Mononuclear cell (primary cell): ENCODE measurements around the gene PLAU. TPM values are rescaled to one million over a fixed set of nuclear protein-coding genes. Genes with fewer than 3 reads are reported as not detected.

Experiments used
- H3K27me3 ChIP-seq: 2 replicates; pipeline ENCODE4 v1.6.0; 2011; ENCODE audit warnings: low read length, control low read depth; ENCODE audit not compliant: insufficient read depth
- H3K4me1 ChIP-seq: 2 replicates; pipeline ENCODE4 v1.5.1; 2011; ENCODE audit warnings: mild to moderate bottlenecking, low read length, control low read depth; ENCODE audit not compliant: insufficient read depth
- H3K4me3 ChIP-seq: 2 replicates; pipeline ENCODE4 v1.5.1; 2011; ENCODE audit warnings: mild to moderate bottlenecking, low read length, moderate library complexity
- H3K9me3 ChIP-seq: 2 replicates; pipeline ENCODE4 v1.5.1; 2011; ENCODE audit warnings: low read depth, mild to moderate bottlenecking, control low read depth, low read length
- total RNA-seq: library from RNA; depleted of rRNA; stranded (reverse); fragments of >200 nt; gene quantifications from one replicate; pipeline ENCODE4 v1.2.3, GENCODE V29; 2012

The PLAU gene
- total RNA-seq, 1 donor: 9.7 TPM

- no peaks in the 10 kb centered on the region for H3K9me3 ChIP-seq
- H3K4me1 ChIP-seq: peaks cover 54% of the 10 kb centered on the region
- no peaks in the 10 kb centered on the region for H3K27me3 ChIP-seq
- peak overlapping the region; percentile 21 for H3K4me3 ChIP-seq
Measured at GRCh38 chr10:73873142-73873837, 37.6 kb upstream of the PLAU start.

- no peaks in the 10 kb centered on the region for H3K27me3 ChIP-seq
- H3K9me3 ChIP-seq: no peaks in the 10 kb centered on the region
- peaks cover 49% of the 10 kb centered on the region for H3K4me1 ChIP-seq
- H3K4me3 ChIP-seq: peak overlapping the region; percentile 42
Measured at GRCh38 chr10:73873838-73874215, 37.1 kb upstream of the PLAU start.

GRCh38 chr10:73874267-73875138 is 36.4 kb upstream of the PLAU start, which contains the start of gene CAMK2G:
Gene CAMK2G (minus strand): TSS chr10:73874555. CDS start chr10:73874461, 94 bp downstream.
- Histone ChIP-seq H3K4me3 (peak within 1 kb of the TSS; percentile 62), H3K4me1 (peaks cover 48% of the 10 kb centered on the region), H3K9me3 (no peaks in the 10 kb centered on the region), H3K27me3 (no peaks in the 10 kb centered on the region)

- Histone ChIP-seq H3K9me3 (no peaks in the 10 kb centered on the region), H3K4me1 (peaks cover 51% of the 10 kb centered on the region), H3K4me3 (peak overlapping the region; percentile 62), H3K27me3 (no peaks in the 10 kb centered on the region)
Measured at GRCh38 chr10:73875139-73875475, 35.8 kb upstream of the PLAU start.

- Histone ChIP-seq H3K4me3 (no peak overlapping the region), H3K27me3 (no peaks in the 10 kb centered on the region), H3K9me3 (no peaks in the 10 kb centered on the region), H3K4me1 (peaks cover 41% of the 10 kb centered on the region)
Measured at GRCh38 chr10:73876157-73876556, 34.8 kb upstream of the PLAU start.

- peaks cover 37% of the 10 kb centered on the region for H3K4me1 ChIP-seq
- no peaks in the 10 kb centered on the region for H3K27me3 ChIP-seq
- no peaks in the 10 kb centered on the region for H3K9me3 ChIP-seq
- no peak overlapping the region for H3K4me3 ChIP-seq
Measured at GRCh38 chr10:73876566-73876965, 34.4 kb upstream of the PLAU start.

GRCh38 chr10:73876971-73877370 is 34.0 kb upstream of the PLAU start:
- H3K27me3 ChIP-seq: no peaks in the 10 kb centered on the region
- peaks cover 33% of the 10 kb centered on the region for H3K4me1 ChIP-seq
- no peaks in the 10 kb centered on the region for H3K9me3 ChIP-seq
- no peak overlapping the region for H3K4me3 ChIP-seq

GRCh38 chr10:73877533-73878160 is 33.3 kb upstream of the PLAU start:
- Histone ChIP-seq H3K4me1 (peaks cover 26% of the 10 kb centered on the region), H3K27me3 (no peaks in the 10 kb centered on the region), H3K4me3 (no peak overlapping the region), H3K9me3 (no peaks in the 10 kb centered on the region)

GRCh38 chr10:73878365-73878764 is 32.6 kb upstream of the PLAU start:
- Histone ChIP-seq H3K4me1 (peaks cover 19% of the 10 kb centered on the region), H3K9me3 (no peaks in the 10 kb centered on the region), H3K27me3 (no peaks in the 10 kb centered on the region), H3K4me3 (no peak overlapping the region)

- H3K27me3 ChIP-seq: no peaks in the 10 kb centered on the region
- H3K4me1 ChIP-seq: peaks cover 18% of the 10 kb centered on the region
- H3K9me3 ChIP-seq: no peaks in the 10 kb centered on the region
- H3K4me3 ChIP-seq: no peak overlapping the region
Measured at GRCh38 chr10:73879296-73880173, 31.4 kb upstream of the PLAU start.

- peaks cover 15% of the 10 kb centered on the region for H3K4me1 ChIP-seq
- no peaks in the 10 kb centered on the region for H3K27me3 ChIP-seq
- no peaks in the 10 kb centered on the region for H3K9me3 ChIP-seq
- no peak overlapping the region for H3K4me3 ChIP-seq
Measured at GRCh38 chr10:73881221-73881919, 29.6 kb upstream of the PLAU start.

- no peak overlapping the region for H3K4me3 ChIP-seq
- H3K4me1 ChIP-seq: peaks cover 24% of the 10 kb centered on the region
- no peaks in the 10 kb centered on the region for H3K9me3 ChIP-seq
- no peaks in the 10 kb centered on the region for H3K27me3 ChIP-seq
Measured at GRCh38 chr10:73884017-73884416, 26.9 kb upstream of the PLAU start.

- H3K4me3 ChIP-seq: no peak overlapping the region
- peaks cover 15% of the 10 kb centered on the region for H3K4me1 ChIP-seq
- H3K27me3 ChIP-seq: no peaks in the 10 kb centered on the region
- H3K9me3 ChIP-seq: no peaks in the 10 kb centered on the region
Measured at GRCh38 chr10:73886085-73886529, 24.8 kb upstream of the PLAU start.

- Histone ChIP-seq H3K4me1 (peaks cover 15% of the 10 kb centered on the region), H3K4me3 (no peak overlapping the region), H3K9me3 (no peaks in the 10 kb centered on the region), H3K27me3 (no peaks in the 10 kb centered on the region)
Measured at GRCh38 chr10:73886661-73887293, 24.2 kb upstream of the PLAU start.
